GM13976 (cell line): ENCODE measurements around the gene DICER1.

Source experiments
- DNase-seq: peaks from one replicate; pipeline ENCODE4 v3.0.0; 2012; ENCODE audit warnings: low spot score
- in situ Hi-C: fragments of 300-500 bp; cut with MboI; formaldehyde crosslinking; loops from one replicate; pipeline ENCODE4 v1.12.0; 2022; ENCODE audit warnings: low sequenced_read_pairs, mixed read lengths, inconsistent platforms; ENCODE audit not compliant: unreplicated experiment
- TF ChIP-seq, protein P1 (sequence below): IDR thresholded peaks from 2 replicates; pipeline ENCODE4 v1.5.1; 2012; ENCODE audit warnings: borderline replicate concordance, mild to moderate bottlenecking; ENCODE audit not compliant: insufficient read depth; ENCODE audit errors: extremely low read depth, missing control alignments, control extremely low read depth

Gene DICER1

GRCh38 chr14:95162641-95163040, 5.3 kb upstream of the DICER1 start:
- DNase-seq, result no peak
- in situ Hi-C loops, result no loop called here
- TF ChIP-seq, protein P1, sequence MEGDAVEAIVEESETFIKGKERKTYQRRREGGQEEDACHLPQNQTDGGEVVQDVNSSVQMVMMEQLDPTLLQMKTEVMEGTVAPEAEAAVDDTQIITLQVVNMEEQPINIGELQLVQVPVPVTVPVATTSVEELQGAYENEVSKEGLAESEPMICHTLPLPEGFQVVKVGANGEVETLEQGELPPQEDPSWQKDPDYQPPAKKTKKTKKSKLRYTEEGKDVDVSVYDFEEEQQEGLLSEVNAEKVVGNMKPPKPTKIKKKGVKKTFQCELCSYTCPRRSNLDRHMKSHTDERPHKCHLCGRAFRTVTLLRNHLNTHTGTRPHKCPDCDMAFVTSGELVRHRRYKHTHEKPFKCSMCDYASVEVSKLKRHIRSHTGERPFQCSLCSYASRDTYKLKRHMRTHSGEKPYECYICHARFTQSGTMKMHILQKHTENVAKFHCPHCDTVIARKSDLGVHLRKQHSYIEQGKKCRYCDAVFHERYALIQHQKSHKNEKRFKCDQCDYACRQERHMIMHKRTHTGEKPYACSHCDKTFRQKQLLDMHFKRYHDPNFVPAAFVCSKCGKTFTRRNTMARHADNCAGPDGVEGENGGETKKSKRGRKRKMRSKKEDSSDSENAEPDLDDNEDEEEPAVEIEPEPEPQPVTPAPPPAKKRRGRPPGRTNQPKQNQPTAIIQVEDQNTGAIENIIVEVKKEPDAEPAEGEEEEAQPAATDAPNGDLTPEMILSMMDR, result no peak

- TF ChIP-seq, protein P1, result no peak
- in situ Hi-C loops, result no loop called here
- no peak for DNase-seq
Observed at GRCh38 chr14:95157048-95157326, 342 bp downstream of the DICER1 start.

- DNase-seq, result peak; percentile 20
- TF ChIP-seq, protein P1, result no peak
- in situ Hi-C loops, result no loop called here
Observed at GRCh38 chr14:95156161-95157047, 925 bp downstream of the DICER1 start.

DNA sequence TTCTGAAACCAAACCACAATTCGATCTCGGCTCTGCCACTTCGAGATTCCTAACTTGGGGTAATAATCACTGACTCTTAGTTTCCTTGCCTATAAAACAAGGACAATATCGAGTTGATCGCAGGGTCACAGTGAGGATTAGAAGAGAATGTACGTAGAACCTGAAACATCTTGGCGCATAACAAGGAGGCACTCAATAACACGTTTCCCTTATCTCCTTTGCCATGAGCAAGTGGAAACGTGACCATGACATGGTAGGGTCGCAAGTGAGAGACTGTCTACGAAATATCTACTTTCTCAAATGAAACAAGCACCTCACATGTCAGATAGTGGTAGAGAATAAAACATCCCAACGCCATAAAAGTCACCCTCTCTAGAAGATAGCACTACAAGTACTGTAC, 2.3 kb downstream of the DICER1 start:
- in situ Hi-C loops, result no loop called here
- TF ChIP-seq, protein P1, result no peak
- no peak for DNase-seq

DNA sequence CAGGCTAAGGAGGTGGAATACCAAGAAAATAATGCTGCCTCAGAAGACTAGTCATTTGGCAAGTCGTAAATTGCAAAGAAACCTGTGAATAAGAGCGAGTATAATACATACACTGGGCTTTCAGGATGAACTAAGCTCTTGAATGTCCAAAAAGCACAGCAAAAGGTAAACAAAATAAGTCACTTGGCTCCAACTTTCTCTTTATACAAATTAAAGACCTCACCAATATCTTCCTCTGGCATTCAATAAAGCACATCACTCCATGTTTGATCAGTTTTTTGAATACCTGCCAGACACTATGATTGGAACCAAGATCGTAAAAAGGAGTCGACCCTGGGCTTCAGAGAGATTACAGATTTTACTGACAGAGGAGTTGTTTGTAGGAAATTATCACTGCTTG, 3.5 kb downstream of the DICER1 start:
- TF ChIP-seq, protein P1, result no peak
- no peak for DNase-seq
- in situ Hi-C loops, result no loop called here

- TF ChIP-seq, protein P1, result no peak
- DNase-seq, result no peak
- in situ Hi-C loops, result no loop called here
Observed at GRCh38 chr14:95151561-95151960, 5.8 kb downstream of the DICER1 start.
